Activated T-helper 9 cell treated with anti-CD3 and anti-CD28 coated beads, Interleukin-2, amount 50 U/mL, for 16 hours (primary cell): ENCODE results near the gene RSPH6A.
A peak's percentile ranks its signal among the peaks of the same experiment; 100 is the strongest.

ENCODE experiments used
- DNase-seq: peaks from one replicate; pipeline ENCODE4 v3.0.0-alpha.2; 2020; ENCODE audit warnings: low read depth

RSPH6A gene

DNA sequence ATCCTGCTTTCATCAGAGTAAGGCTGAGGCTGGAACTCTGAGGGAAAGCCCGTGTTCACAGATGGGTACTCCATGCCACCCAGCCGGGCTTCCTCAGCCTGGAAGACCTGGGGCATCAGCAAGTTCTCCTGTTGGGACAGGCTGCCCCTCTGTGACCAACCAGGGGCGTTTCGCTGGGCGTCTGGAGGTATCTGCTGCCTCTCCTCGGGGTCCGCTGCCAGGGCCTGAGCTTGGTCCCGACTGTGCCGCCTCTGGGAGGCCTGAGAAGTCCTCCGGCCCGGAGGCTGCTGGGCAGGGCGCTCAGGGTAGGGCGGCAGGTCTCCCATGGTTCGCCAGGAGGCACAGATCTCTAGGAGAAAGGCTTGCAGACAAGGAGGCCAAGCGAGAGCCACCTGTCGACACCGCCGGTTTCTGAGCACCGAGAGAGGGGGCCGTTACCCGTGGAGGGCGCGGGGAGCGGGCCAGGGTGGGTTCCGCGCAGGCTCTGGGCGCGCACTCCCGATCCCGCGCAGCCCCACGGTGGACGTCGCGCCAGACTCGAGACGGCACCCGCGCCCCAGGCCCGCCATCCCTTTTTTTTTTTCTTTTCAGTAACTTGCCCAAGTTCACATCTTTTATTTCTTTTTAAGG is at the start of gene RSPH6A:
TSS of gene RSPH6A (minus strand) at position 458 of the 630 bp plus-strand sequence. CDS start at position 326, 132 bp downstream.
- DNase-seq = no peak

DNA sequence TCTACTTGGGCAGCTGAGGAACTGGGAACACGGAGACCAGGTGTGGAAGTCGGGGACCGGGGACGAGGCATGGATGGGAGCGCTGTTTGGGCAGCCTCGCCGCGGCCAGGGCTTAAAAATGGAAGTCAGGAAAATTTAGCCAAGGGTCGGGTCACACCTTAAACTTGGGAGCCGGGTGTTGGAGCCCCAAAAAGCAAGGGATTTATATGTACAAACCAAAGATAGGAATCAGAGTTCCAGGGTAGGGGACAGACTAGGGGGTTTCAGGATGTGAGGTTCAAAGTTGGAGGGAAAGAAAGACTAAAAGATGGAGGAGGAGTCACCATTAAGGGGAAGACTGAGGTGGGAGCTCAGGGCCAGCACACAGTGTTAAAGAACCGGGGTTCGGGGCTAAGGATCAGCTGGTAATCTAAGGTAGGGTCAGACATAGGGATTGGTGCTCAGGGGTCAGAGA is 49.5 kb upstream of the RSPH6A start:
- no peak for DNase-seq

DNA sequence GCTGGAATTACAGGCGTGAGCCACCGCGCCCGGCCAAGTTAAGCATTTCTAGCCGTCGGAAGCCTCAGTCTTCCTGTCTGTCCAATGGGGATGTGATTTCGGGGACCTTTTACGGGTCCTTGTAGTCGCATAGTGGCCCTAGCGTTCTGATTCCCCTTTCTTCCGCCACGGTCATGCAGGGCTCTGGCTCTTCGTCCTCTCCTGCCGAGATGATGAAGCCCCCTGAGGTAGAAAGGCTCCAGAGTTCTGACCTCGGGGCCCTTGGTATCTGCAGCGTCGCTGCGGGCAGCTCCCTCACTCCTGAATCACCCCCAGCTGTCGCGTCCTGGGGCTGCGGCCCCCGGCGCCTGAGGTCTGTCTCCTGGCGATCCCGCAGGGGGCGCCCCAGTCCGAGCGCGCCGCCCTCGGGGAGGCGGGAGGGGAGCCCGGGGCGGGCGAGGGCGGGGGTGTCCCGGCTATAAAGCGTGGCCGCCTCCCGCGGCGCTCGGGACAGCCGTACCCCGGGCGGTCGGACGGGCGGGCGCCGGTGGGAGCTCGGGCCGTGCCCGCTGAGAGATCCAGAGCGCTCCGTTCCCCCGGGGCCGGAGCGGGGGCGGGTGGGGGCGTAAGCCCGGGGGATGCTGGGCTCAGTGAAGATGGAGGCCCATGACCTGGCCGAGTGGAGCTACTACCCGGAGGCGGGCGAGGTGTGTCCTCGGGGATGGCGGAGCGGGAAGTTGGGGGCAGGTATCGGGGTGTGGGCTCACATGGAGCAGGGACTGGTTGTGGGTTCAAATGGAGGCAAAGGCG is 48.9 kb upstream of the RSPH6A start, which contains the start of gene FOXA3:
TSS of gene FOXA3 (plus strand) at position 487 of the 789 bp plus-strand sequence. CDS start at position 618, 131 bp downstream.
- DNase-seq = peak; percentile 56

DNA sequence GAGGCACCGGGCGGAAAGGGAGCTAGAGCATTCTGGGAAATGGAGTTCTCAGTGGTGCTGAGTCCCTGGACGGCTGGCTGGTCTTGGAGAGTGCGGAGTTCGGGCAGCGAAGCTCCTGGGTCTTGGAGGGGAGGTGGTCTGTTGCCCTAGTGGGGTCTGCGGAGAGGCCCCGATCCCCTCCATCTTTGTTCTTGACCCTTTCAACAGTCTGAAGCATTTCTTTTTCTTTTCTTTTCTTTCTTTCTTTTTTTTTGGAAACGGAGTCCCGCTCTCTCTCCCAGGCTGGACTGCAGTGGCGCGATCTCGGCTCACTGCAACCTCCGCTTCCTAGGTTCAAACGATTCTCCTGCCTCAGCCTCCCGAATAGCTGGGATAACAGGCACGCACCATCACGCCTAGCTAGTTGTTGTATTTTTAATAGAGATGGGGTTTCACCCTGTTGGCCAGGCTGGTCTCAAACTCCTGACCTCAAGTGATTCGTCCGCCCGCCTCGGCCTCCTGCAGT is 48.3 kb upstream of the RSPH6A start:
- DNase-seq = no peak

DNA sequence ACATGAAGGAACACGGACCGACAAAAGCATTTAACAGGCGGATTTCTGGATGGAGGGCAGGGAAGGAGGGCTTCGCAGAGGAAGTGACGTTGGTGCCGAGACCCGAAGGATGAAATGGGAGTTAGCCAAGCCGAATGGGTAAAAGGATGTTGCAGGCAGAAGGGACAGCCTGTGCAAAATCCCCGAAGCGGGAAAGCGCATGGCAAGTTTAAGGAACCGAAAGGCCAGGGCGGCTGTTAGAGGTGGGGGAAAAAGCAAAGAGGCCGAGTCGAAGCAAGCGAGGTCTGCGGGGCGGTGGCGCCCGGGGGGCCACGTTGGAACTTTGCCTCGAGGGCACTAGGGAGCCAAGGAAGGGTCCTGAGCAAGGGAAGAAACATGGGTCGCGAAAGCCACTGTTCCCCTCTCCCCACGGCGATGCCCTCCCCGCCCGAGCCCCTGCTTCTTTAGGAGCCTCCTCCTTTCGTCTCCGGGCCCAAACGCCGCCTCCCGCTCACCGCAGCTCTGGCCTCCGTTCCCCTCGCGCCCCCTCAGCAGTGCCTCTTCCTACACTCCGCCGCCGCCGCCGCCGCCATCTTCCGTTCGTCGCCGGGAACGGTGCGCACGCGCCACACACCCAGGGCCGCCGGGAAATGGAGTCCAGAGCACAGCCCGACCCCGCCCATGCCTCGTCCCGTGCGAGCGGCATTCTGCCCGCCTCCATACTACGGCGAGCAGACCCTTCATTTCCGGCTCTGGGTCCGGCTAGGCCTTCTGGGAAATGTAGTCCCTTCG is 47.6 kb upstream of the RSPH6A start, which contains the start of gene SYMPK:
TSS of gene SYMPK (minus strand) at position 584 of the 771 bp plus-strand sequence. CDS start 8,652 bp downstream, outside the sequence.
- peak; percentile 98 for DNase-seq

DNA sequence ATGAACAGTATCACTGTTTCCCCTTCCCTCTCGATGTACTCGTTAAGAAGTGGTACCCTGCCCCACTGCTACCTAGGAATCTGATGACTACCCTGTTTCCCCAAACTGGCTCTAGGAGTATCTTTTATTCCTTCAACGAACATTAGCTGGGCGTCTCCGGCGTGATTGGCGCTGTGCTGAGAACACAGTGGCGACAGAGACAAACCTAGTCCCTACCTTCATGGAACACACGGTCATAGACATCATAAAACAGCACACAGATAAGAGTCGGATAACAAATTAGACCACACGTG is 47.1 kb upstream of the RSPH6A start:
- DNase-seq = no peak

DNA sequence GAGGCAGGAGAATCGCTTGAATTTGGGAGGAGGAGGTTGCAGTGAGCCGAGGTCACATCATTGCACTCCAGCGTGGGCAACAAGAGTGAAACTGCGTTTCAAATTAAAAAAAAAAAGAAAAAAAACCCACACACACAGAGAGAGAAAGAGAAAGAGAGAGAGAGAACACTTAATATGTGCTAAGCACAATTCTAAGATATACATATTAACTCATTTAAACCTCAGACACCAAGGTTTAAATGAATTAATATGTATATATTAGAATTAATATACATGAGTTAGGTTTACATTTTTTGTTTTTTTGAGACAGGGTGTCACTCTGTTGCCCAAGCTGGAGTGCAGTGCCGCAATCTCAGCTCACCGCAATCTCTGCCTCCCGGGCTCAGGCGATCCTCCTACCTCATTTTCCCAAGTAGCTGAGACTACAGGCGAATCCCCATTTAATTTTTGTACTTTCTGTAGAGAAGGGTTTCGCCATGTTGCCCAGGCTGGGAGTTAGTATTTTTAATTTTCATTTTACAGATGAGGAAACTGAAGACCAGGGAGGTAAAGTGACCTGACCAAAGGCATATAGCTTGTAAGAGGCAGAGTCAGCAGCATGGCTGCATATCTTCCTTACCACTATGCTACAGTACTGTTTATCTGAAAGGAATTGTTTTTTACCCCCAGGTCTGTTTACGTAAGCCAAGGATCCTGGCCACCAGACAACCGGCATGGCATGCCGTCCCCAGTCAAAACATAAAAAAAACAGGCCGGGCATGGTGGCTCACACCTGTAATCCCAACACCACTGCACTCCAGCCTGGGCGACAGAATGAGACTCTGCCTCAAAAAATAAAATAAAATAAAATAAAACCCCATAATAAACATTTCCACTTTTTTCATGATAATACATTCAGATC is 45.5 kb upstream of the RSPH6A start:
- DNase-seq = no peak

DNA sequence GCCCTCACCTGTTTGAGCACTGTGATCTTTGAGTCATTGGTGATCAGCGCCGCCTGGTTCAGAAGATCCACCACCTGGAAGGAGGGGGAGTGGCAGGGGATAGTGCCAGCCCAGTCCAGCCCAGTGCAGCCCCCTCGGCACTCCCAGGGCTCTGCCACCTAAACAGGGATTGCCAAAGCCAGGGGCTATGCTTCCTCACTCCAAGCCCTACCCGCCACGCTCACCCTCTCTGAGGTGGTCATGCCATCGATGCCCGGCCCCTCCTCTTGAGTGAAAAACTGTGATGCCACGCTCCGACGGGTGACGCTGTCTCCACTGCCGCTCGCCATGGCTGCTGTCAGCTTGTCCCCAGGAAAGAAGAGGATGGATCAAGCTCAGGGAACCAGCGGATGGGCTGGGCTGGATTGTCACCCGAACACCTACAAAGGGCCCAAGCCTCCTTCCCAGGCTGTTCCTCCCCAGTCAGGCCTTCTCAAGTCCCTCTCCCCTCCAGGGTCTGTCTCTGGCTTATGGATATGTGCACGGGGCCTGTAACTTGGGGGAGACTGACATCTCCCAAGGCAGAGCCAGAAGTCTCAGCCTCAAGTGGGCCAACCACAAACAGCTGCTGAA is 39.2 kb upstream of the RSPH6A start:
- no peak for DNase-seq

DNA sequence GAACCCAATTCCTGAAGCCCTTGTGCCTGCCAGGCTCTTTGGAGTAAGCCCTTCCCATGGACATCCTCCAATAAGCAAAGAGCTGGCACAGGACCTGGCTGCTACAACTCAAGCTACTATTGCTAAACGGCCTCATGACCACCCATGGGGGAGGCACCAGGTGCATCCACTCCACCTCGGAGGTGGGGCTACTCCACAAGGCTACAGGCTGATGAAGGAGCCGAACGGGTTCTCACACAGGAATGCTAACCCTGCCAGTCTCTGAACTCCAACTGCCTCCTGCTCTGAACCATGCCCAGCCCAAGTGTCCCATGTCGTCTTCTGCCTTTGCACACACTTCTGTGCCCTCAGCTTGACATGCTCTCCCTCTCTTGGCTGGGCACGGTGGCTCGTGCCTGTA is 37.9 kb upstream of the RSPH6A start:
- no peak for DNase-seq

DNA sequence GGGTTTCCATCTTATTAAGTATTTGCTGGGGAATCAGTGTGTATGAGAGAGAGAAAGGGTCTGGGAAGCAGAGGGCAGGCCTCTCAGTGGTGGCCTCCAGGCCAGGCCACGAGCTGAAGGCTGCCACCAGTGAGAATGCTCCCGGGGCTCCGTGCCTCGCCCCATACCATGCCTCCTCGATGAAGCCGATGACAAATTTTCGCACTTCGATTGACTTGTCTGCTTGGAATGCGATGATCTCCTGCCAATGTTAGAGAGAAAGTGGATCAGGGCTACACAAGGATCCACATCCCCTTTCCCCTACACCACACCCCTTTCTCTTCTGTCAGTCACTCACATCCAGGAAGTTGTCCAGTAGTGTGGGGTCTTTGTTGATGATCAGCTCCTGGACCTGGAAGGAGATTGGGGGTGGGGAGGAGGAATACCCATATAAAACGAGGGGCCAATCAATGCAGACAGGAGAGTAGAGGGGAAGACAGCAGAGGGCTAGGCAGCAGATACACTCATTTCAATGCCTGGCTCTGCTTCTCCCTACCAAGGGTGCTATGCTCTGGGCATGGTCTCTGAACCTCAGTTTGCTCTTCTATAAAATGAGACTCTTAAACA is 37.1 kb upstream of the RSPH6A start:
- no peak for DNase-seq

DNA sequence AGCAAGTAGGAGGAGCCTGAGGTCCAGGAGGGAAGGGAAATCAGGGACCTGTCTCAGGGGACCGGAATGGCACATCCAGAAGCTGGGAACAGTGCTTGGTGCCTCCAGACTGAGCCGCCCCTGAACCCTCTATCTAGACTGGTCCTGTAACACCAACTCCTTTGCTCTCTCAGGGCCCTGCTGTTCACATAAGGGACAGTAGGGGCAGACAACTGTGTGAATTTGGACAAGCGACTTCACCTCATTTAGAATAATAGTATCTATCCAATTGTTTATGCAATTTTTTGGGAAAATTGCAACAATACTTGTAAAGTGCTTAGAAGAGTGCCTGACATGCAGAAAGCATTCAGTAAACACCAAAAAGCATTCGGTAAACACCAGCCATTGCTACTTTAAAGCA is 33.8 kb upstream of the RSPH6A start:
- no peak for DNase-seq

DNA sequence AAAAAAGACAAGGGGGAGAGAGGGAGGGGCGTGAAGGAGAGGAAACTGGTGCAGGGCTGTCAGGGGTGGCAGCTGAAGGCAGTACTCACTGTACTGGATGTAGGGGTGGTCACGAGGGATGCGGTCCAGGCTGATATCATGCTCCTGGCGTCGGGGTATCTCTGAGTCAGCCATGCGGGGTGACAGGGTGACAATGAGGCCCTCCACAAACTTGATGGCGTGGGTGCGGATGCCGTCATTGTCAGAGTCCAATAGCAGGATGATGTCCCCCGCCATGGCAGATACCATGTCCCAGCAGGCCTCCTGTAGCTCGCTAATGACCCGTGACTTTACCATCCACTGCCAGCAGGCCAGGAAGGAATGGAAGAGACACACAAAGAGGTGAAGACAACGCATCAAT is 32.6 kb upstream of the RSPH6A start:
- no peak for DNase-seq

DNA sequence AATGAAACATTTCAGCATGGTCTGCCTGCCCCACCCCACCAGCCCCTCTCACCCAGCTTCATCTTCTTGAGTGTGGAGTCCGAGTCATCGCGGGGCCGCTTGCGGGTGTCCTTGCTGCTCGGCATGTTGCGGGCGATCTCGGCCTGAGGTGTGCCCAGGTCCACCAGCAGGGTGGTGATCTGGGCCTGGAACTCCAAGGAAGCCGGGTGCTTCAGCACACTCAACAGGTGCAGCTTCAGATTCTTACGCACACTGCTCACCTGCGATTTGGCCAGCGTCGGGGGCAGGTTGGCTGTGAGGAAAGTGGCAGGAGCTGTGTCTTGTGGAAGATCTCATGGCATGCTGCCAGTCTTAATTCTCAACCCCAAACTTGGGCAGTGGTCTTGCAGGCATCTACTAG is 27.1 kb upstream of the RSPH6A start:
- DNase-seq = no peak

DNA sequence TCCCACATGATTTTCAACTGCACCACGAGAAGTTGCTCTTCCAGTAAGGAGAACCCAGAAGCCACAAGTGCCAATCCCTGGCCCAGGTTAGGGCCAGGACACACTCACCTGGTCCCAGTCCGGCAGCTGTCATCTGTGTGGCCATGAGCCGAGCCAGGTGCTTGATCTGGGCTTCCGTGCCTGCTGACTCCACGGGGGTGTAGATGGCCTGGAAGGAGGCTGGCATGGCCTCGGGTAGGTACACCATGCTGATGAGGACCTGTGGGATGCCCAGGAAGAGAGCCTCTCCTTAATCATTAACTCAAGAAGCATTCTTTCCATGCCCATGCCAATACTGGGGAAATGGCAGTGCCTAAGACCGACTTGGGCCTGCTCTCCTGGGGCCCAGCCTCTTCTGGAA is 19.9 kb upstream of the RSPH6A start:
- DNase-seq = no peak

DNA sequence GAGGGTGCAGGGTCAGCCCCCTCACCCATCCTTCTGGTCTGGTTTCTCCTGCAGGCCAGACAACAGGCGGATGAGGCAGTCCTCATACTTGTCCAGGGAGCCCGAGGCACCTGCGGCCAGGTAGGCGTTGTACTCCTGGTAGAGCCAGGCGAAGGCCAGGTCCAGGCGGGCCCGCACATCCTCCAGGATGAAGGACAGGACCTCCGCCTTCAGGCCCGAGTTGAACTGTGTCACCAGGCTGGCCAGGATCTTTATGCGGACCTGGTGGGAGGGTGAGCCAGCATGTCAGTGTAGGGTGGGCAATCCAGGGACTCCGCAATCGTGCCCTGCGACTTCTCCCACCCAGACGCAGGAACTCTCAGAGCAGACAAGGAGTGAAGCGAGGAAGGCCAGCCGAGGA is 13.8 kb upstream of the RSPH6A start:
- no peak for DNase-seq

DNA sequence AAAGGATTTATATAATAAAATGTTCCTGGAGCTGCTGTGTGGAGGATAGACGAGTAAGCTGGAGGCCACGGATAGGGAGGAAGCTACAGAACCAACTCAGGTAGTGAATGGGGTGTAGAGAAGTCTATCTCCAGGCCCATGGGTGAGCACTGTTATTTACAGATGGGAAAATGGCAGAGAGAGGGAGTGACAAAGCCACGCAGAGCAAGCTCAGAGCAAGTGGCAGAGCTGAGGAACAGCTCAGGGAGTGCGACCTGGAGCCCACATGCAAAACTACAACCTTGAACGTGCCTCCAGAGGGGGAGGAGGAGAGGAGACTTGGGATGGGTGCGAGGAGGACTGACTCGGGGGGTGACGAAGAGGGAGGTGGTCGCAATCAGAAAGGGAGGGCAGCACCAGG is 13.4 kb upstream of the RSPH6A start:
- no peak for DNase-seq

DNA sequence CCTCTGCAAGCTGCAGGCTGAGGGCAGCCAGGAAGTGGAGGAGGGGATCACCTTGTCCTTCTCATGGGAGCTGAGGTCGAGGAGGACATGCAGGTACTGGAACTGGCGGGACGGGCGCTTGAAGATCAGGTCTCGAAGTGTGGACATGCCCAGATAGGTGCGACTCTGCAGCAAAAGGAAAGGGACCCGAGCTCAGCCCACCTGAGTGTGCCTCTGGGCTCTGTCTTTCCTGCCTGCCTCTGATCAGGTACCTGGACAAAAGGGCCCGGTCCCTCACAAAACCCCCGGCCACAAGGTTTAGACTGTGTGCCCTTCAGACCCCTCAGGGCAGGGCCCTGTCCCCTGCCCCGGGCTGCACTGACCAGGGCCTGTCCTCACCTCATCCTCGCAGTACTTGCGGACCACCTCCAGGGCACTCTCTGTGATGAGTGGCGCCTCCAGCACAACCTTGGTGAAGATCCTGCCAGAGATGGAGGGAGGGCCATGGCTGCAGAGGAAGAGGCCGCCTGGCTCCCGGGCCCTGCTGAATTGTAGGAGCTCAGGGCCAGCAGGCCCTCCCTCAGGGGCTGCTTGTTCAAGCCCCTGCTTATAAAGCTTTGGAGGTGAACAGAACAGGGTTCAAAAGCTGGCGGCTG is 12.5 kb upstream of the RSPH6A start:
- no peak for DNase-seq

DNA sequence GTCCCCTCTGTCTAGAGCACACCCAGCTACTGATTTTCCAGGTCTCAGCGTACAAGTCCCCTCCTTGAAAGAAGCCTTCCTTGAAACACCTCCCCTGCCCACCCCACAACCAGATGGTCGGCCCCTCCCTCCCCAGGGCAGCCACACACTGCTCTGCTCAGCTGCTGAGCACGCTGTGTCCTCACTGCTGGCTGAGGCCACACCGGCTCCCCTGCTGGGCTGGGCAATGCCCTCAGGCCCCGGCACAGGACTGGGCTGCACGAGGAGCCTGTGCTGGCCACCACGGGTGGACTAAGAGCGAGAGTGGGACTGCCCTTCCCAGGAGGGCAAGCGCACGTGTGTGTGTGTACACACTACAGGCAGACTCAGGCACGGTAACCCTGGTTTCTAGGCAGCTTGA is 11.8 kb upstream of the RSPH6A start:
- no peak for DNase-seq

DNA sequence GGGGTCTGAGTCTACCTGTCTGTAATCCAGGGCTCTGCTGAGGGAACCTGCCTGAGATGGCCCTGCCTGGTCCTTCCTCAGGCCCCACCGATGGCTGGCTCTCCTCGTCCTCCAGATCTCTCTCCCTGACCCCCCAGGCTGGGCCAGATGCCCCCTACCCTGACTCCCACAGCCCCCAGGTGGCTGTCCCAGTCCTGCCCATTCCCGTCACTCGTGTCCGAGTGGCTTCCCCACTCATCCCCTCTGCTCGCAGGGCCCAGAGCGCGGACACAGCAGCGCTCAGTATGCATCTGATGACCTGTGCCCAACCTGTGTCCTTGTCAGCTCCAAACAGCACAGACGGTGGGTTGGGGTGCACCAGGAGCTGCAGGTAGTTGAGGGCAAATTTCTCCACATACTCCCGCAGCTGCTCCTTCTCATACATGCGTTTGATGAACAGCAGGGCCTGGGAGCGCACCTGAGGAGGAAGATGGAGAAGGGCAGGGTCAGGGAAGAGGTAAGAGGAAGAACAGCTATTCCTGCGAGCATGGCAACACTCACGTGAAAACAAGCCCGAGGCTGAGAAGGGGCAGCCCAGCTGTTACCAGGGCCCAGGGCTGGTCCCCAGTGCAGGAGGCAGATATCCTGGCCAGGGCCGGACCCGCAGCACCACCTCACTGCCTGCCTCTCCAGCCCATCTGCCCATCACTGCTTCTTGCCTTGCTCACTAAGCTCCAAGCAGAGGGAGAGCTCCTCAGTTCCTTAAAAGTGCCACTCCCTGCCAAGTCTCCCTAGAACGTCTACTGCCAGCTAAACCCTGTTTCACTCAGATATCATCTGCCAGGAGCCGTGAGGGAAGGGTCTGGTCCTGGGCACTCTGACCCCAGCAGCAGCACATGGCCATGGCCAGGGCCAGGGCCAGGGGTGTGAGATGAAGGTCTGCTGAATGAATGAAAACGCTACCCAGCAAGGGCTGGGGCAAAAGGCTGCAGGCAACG is 11.1 kb upstream of the RSPH6A start:
- no peak for DNase-seq
